SH-SY5Y (cell line): ENCODE data around the gene PDCD1.

Source experiments
- GATA2 ChIP-seq: IDR thresholded peaks from 2 replicates; pipeline ENCODE4 v1.6.1; 2011; ENCODE audit warnings: mild to moderate bottlenecking, low read depth, low read length
- GATA3 ChIP-seq: IDR thresholded peaks from 2 replicates; pipeline ENCODE4 v1.6.1; 2011; ENCODE audit warnings: low read depth, mild to moderate bottlenecking, low read length, moderate library complexity

The PDCD1 gene

GRCh38 chr2:241849616-241850543 is 8.8 kb downstream of the PDCD1 start:
- TF ChIP-seq GATA3 = no peak
- no peak for TF ChIP-seq GATA2

- no peak for TF ChIP-seq GATA3
These were observed 9.7 kb downstream of the PDCD1 start for GRCh38 chr2:241848761-241849615.

GRCh38 chr2:241846406-241846805 is 12.3 kb downstream of the PDCD1 start:
- TF ChIP-seq GATA3 (no peak), GATA2 (no peak)

- TF ChIP-seq GATA2 (no peak), GATA3 (no peak)
These were observed 13.7 kb downstream of the PDCD1 start for GRCh38 chr2:241844831-241845578.

- TF ChIP-seq GATA2 (no peak), GATA3 (no peak)
These were observed 14.5 kb downstream of the PDCD1 start for GRCh38 chr2:241844066-241844728.

GRCh38 chr2:241843321-241844065 is 15.2 kb downstream of the PDCD1 start:
- no peak for TF ChIP-seq GATA3
- TF ChIP-seq GATA2 = no peak

GRCh38 chr2:241842620-241843211 is 16.0 kb downstream of the PDCD1 start:
- TF ChIP-seq GATA3 (no peak), GATA2 (no peak)

- TF ChIP-seq GATA2 = no peak
- TF ChIP-seq GATA3 = no peak
These were observed 16.7 kb downstream of the PDCD1 start for GRCh38 chr2:241842067-241842415.

- no peak for TF ChIP-seq GATA3
- TF ChIP-seq GATA2 = no peak
These were observed 17.3 kb downstream of the PDCD1 start for GRCh38 chr2:241841181-241842066.

GRCh38 chr2:241837197-241837965 is 21.3 kb downstream of the PDCD1 start:
- TF ChIP-seq GATA2 (no peak), GATA3 (no peak)

- no peak for TF ChIP-seq GATA3
- no peak for TF ChIP-seq GATA2
These were observed 22.4 kb downstream of the PDCD1 start for GRCh38 chr2:241836292-241836691.
